G401 (cell line): ENCODE measurements around the gene FBXO21. TPM values are rescaled to one million over a fixed set of nuclear protein-coding genes. Genes with fewer than 3 reads are reported as not detected.
"Not testable (repeated sequence)": the region's sequence is repeated elsewhere in the genome, so short reads cannot be mapped to it uniquely, and the experiment has no call there.

Experiments used
- DNase-seq: peaks from one replicate; pipeline ENCODE4 v3.0.0-alpha.2; 2015; ENCODE audit warnings: low spot score
- in situ Hi-C: cut with HindIII; loops from 2 replicates; pipeline ENCODE4 v1.10.0; 2016; ENCODE audit warnings: low sequenced_read_pairs, mixed read lengths
- total RNA-seq: library from RNA; depleted of rRNA; stranded (reverse); fragments of >200 nt; shearing (Covaris generic); gene quantifications from 2 replicates; pipeline ENCODE4 v1.2.3, GENCODE V29; 2014; rRNA removed

The FBXO21 gene
- total RNA-seq, 1 experiment from 2014 or later, result 58.9 TPM

GRCh38 chr12:117095191-117095590 is 95.1 kb downstream of the FBXO21 start:
- DNase-seq, in situ Hi-C loops: not testable (repeated sequence)

- in situ Hi-C loops, result no loop called here
- no peak for DNase-seq
These were observed 96.2 kb downstream of the FBXO21 start for GRCh38 chr12:117093918-117094630.

GRCh38 chr12:117093431-117093830 is 96.8 kb downstream of the FBXO21 start:
- DNase-seq, result no peak
- in situ Hi-C loops, result no loop called here

- in situ Hi-C loops, result no loop called here
- DNase-seq, result no peak
These were observed 97.4 kb downstream of the FBXO21 start for GRCh38 chr12:117092886-117093285.

- in situ Hi-C loops, result no loop called here
- no peak for DNase-seq
These were observed 97.8 kb downstream of the FBXO21 start for GRCh38 chr12:117092511-117092780.

Other genes starting within 250 kb of the FBXO21 start
- gene TESC, start 91.1 kb downstream of the FBXO21 start, total RNA-seq, result 10.3 and 14.2 TPM in 2 replicates
- gene NOS1, start 171.2 kb upstream of the FBXO21 start, total RNA-seq, result not detected in 2 replicates